Measurements from ENCODE around the gene NR2C2AP.
"Not testable (repeated sequence)": the region's sequence is repeated elsewhere in the genome, so short reads cannot be mapped to it uniquely, and the experiment has no call there.

DNA sequence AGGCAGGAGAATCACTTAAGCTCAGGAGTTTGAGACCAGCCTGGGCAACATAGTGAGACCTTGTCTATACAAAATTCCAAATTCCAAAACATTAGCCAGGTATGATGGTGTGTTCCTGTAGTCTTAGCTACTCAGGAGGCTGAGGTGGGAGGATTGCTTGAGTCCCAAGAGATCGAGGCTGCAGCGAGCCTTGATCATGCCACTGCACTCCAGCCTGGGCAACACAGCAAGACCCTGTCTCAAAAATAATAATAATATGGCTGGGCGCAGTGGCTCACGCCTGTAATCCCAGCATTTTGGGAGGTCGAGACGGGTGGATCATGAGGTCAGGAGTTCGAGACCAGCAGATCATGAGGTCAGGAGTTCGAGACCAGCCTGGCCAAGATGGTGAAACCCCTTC, 17.8 kb upstream of the NR2C2AP start:
- TF ChIP-seq POLR2A (IDR thresholded peaks at IDR 0.05; ENCODE audit: low read depth, low read length); CTCF (conservative IDR thresholded peaks at IDR 0.05; ENCODE audit: low read depth, low read length); RCOR1 (IDR thresholded peaks at IDR 0.05; ENCODE audit: insufficient replicate concordance, low read length); ELK1 (IDR thresholded peaks at IDR 0.05; ENCODE audit: borderline replicate concordance, low read depth, low read length): not testable (repeated sequence)

Measured in IMR-90 (cell line).